PC-9 (cell line): ENCODE results near the gene DSCAML1. TPM values are rescaled to one million over a fixed set of nuclear protein-coding genes. Genes with fewer than 3 reads are reported as not detected.

Source experiments
- BruUV-seq: library from RNA; stranded (reverse); fragments of 400-500 nt; replicated peaks from 2 replicates; lab custom pipeline; 2021; lab: Mats Ljungman, UMichigan
- CTCF ChIA-PET: fragments of 300-600 bp; sonication (Branson Sonifier 250); formaldehyde crosslinking; loops from one replicate; lab custom pipeline; 2022; ENCODE audit warnings: antibody characterized with exemption; lab: Charles Lee
- POLR2A ChIA-PET: fragments of 300-600 bp; sonication (Branson Sonifier 250); formaldehyde crosslinking; loops from one replicate; lab custom pipeline; 2022; ENCODE audit warnings: antibody characterized with exemption; ENCODE audit not compliant: unreplicated experiment; lab: Charles Lee
- DNase-seq, 2 experiments: peaks; one replicate each; pipeline versions ENCODE4 v3.0.0 to v3.0.0-alpha.2; 2015 to 2022; ENCODE audit warnings: mixed read lengths in 1 of 2
- H2AFZ ChIP-seq: fragments of 200-600 bp; sonication (generic); 2 replicates; pipeline ENCODE4 v1.8.1; 2017; ENCODE audit warnings: antibody characterized with exemption
- H3F3A ChIP-seq: fragments of 200-600 bp; sonication (generic); 2 replicates; pipeline ENCODE4 v1.8.1; 2017; ENCODE audit warnings: antibody characterized with exemption, mild to moderate bottlenecking, low read depth; ENCODE audit not compliant: insufficient read depth
- H3K27ac ChIP-seq: fragments of 200-600 bp; sonication (generic); 2 replicates; pipeline ENCODE4 v1.6.1; 2016; ENCODE audit warnings: mixed run types
- H3K27me3 ChIP-seq: fragments of 200-600 bp; sonication (generic); 2 replicates; pipeline ENCODE4 v1.6.1; 2016; ENCODE audit warnings: low read depth, mixed run types; ENCODE audit not compliant: insufficient read depth
- H3K36me3 ChIP-seq: fragments of 200-600 bp; sonication (generic); 2 replicates; pipeline ENCODE4 v1.6.1; 2016; ENCODE audit warnings: low read depth, mixed run types
- H3K4me1 ChIP-seq: fragments of 200-600 bp; sonication (generic); replicated peaks from 2 replicates; pipeline ENCODE4 v1.6.1; 2016; ENCODE audit warnings: mixed run types; ENCODE audit not compliant: insufficient read depth
- H3K4me2 ChIP-seq: fragments of 200-600 bp; sonication (generic); 2 replicates; pipeline ENCODE4 v1.6.1; 2017; ENCODE audit warnings: mixed run types
- H3K4me3 ChIP-seq: fragments of 200-600 bp; sonication (generic); 2 replicates; pipeline ENCODE4 v1.6.1; 2016; ENCODE audit warnings: mixed run types
- H3K79me2 ChIP-seq: fragments of 200-600 bp; sonication (generic); 2 replicates; pipeline ENCODE4 v1.6.1; 2017; ENCODE audit warnings: low read depth, mixed run types
- H3K9me2 ChIP-seq: fragments of 200-600 bp; sonication (generic); 2 replicates; pipeline ENCODE4 v1.8.1; 2017; ENCODE audit warnings: mild to moderate bottlenecking; ENCODE audit not compliant: insufficient read depth
- H3K9me3 ChIP-seq: fragments of 200-600 bp; sonication (generic); 2 replicates; pipeline ENCODE4 v1.8.1; 2016; ENCODE audit warnings: low read depth; ENCODE audit not compliant: insufficient read depth
- H4K20me1 ChIP-seq: fragments of 200-600 bp; sonication (generic); 2 replicates; pipeline ENCODE4 v1.8.1; 2017; ENCODE audit not compliant: insufficient read depth
- EZH2 ChIP-seq: fragments of 200-600 bp; sonication (generic); IDR thresholded peaks from 2 replicates; pipeline ENCODE4 v1.8.0; 2017; ENCODE audit warnings: antibody characterized with exemption, low read depth
- intact Hi-C: fragments of 100-400 bp; cut with micrococcal nuclease; formaldehyde crosslinking; loops from one replicate; pipeline ENCODE4 v1.10.0; 2022; ENCODE audit not compliant: unreplicated experiment
- total RNA-seq: library from RNA; stranded (reverse); gene quantifications from 2 replicates; pipeline ENCODE4 v1.2.3, GENCODE V29; 2021
- TF ChIP-seq, protein P1 (sequence below): fragments of 200-600 bp; sonication (generic); conservative IDR thresholded peaks from 2 replicates; pipeline ENCODE4 v1.6.1; 2017; ENCODE audit warnings: mixed run types, antibody characterized with exemption, mild to moderate bottlenecking, moderate library complexity

Gene DSCAML1
- total RNA-seq, 1 experiment from 2014 or later: not detected

GRCh38 chr11:117418737-117419481, 378.1 kb downstream of the DSCAML1 start:
- Histone ChIP-seq H3K9me2 (no peaks in the 10 kb centered on the region), H3F3A (no peaks in the 10 kb centered on the region), H3K27ac (no peak overlapping the region), H3K4me2 (no peak overlapping the region), H3K36me3 (no peaks in the 10 kb centered on the region), H3K4me3 (no peak overlapping the region), H4K20me1 (no peaks in the 10 kb centered on the region), H3K4me1 (no peaks in the 10 kb centered on the region), H3K9me3 (no peaks in the 10 kb centered on the region), H3K27me3 (peaks cover 75% of the 10 kb centered on the region), H3K79me2 (no peaks in the 10 kb centered on the region), H2AFZ (no peak overlapping the region)
- TF ChIP-seq, protein P1, sequence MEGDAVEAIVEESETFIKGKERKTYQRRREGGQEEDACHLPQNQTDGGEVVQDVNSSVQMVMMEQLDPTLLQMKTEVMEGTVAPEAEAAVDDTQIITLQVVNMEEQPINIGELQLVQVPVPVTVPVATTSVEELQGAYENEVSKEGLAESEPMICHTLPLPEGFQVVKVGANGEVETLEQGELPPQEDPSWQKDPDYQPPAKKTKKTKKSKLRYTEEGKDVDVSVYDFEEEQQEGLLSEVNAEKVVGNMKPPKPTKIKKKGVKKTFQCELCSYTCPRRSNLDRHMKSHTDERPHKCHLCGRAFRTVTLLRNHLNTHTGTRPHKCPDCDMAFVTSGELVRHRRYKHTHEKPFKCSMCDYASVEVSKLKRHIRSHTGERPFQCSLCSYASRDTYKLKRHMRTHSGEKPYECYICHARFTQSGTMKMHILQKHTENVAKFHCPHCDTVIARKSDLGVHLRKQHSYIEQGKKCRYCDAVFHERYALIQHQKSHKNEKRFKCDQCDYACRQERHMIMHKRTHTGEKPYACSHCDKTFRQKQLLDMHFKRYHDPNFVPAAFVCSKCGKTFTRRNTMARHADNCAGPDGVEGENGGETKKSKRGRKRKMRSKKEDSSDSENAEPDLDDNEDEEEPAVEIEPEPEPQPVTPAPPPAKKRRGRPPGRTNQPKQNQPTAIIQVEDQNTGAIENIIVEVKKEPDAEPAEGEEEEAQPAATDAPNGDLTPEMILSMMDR: no peak
- no peak for TF ChIP-seq EZH2
- POLR2A ChIA-PET: interaction anchor here (0.9 kb wide), 1 partner anchor 408 kb away, joined by 3 read pairs; no protein-coding TSS in a partner anchor
- DNase-seq: no peak
- CTCF ChIA-PET: no interaction called here
- intact Hi-C loops: no loop called here
- no TSS peak for BruUV-seq

DNA sequence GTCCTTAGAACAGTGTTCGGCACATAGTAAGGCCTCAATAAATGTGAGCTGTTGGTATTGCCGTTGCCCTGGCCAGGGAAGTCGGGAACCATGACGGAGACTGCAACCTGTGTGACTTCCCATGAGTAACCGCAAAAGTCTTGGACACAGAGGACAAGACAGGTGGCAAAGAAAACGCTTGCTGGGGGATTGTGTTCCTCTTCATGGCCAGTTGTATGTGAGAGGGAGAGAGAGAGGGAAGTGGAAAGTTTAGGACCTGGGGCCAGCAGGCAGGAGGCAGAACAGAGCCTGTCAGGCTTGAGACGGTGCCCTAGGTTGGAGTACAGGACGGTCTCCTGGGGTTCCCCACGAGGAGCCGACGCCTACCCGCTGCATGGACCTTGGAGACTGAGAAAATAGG, 379.2 kb downstream of the DSCAML1 start:
- ChIA-PET CTCF (no interaction called here), POLR2A (no interaction called here)
- Histone ChIP-seq H3K36me3 (no peaks in the 10 kb centered on the region), H4K20me1 (no peaks in the 10 kb centered on the region), H3K9me3 (no peaks in the 10 kb centered on the region), H3F3A (no peaks in the 10 kb centered on the region), H3K4me3 (no peak overlapping the region), H2AFZ (no peak overlapping the region), H3K79me2 (no peaks in the 10 kb centered on the region), H3K4me1 (no peaks in the 10 kb centered on the region), H3K4me2 (no peak overlapping the region), H3K27ac (no peak overlapping the region), H3K27me3 (peaks cover 65% of the 10 kb centered on the region), H3K9me2 (no peaks in the 10 kb centered on the region)
- intact Hi-C loops: no loop called here
- TF ChIP-seq, protein P1: no peak
- no peak for TF ChIP-seq EZH2
- no TSS peak for BruUV-seq
- DNase-seq: no peak

DNA sequence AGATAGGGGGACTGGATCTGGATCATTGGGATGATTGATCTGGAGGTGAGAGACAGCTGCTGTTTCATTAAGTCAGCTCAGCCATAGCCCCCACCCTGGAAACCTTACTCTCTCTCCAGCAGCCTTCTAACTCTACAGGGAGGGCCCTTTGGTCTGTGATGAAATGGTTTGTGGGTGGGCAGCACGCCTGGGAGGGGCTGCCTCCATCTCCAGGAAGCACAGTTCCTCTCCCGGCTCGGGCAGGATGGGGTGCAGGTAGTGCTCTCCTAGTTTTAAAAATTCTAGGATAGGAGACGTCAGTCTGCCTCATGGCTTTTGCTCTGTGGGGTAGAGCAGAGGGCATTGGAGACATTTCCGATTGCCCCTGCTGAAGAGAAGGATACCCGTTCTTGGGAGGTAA, 379.7 kb downstream of the DSCAML1 start:
- peaks cover 60% of the 10 kb centered on the region for H3K27me3 ChIP-seq
- no peak overlapping the region for H3K27ac ChIP-seq
- no peak overlapping the region for H3K4me2 ChIP-seq
- no peaks in the 10 kb centered on the region for H3K9me3 ChIP-seq
- H3K4me3 ChIP-seq: no peak overlapping the region
- H3F3A ChIP-seq: no peaks in the 10 kb centered on the region
- CTCF ChIA-PET: no interaction called here
- intact Hi-C loops: no loop called here
- no peaks in the 10 kb centered on the region for H4K20me1 ChIP-seq
- no peaks in the 10 kb centered on the region for H3K36me3 ChIP-seq
- no TSS peak for BruUV-seq
- TF ChIP-seq, protein P1: no peak
- TF ChIP-seq EZH2: no peak
- POLR2A ChIA-PET: no interaction called here
- H2AFZ ChIP-seq: no peak overlapping the region
- DNase-seq: no peak
- no peaks in the 10 kb centered on the region for H3K9me2 ChIP-seq
- H3K4me1 ChIP-seq: no peaks in the 10 kb centered on the region
- H3K79me2 ChIP-seq: no peaks in the 10 kb centered on the region
